ENCODE measurements around the gene AHI1.

Gene AHI1

DNA sequence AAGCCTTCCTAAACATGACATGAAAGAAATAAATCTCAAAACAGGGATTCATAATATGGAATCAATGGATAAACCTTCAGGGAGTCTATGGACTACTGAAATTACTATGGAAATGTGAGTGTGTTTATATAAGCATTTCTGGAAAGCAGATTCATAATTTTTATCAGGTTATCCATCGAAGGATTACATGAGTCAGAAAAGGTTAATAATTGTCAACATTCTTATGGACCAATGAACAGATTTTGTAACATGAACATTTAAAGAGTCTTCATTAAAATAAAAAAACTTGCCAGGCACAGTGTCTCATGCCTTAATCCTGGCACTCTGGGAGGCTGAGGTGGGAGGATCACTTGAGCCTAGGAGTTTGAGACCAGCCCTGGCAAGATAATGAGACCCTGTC is 84.8 kb downstream of the AHI1 start:
- Histone ChIP-seq H3K9ac (ENCODE audit: low read depth, low read length) (no peak overlapping the region), H3K9me3 (ENCODE audit: insufficient read depth, low read length, severe bottlenecking) (no peaks in the 10 kb centered on the region), H4K20me1 (ENCODE audit: insufficient read depth, low read length) (no peaks in the 10 kb centered on the region), H3K27me3 (ENCODE audit: insufficient read depth, low read length, poor library complexity) (no peaks in the 10 kb centered on the region), H2AFZ (ENCODE audit: low read depth, low read length) (no peak overlapping the region), H3K4me2 (ENCODE audit: insufficient read depth, low read length) (no peak overlapping the region), H3K4me3 (ENCODE audit: low read depth in 1 of 2, low read length in 2 of 2) (no peak overlapping the region), H3K4me1 (ENCODE audit: insufficient read depth, low read length) (peaks cover 12% of the 10 kb centered on the region), H3K36me3 (ENCODE audit: insufficient read depth, low read length) (peaks cover 4% of the 10 kb centered on the region; the same call in 1 of the 2 replicates), H3K27ac (ENCODE audit: low read length) (no peak overlapping the region), H3K79me2 (ENCODE audit: insufficient read depth, low read length) (no peaks in the 10 kb centered on the region)
- TF ChIP-seq, protein P1, sequence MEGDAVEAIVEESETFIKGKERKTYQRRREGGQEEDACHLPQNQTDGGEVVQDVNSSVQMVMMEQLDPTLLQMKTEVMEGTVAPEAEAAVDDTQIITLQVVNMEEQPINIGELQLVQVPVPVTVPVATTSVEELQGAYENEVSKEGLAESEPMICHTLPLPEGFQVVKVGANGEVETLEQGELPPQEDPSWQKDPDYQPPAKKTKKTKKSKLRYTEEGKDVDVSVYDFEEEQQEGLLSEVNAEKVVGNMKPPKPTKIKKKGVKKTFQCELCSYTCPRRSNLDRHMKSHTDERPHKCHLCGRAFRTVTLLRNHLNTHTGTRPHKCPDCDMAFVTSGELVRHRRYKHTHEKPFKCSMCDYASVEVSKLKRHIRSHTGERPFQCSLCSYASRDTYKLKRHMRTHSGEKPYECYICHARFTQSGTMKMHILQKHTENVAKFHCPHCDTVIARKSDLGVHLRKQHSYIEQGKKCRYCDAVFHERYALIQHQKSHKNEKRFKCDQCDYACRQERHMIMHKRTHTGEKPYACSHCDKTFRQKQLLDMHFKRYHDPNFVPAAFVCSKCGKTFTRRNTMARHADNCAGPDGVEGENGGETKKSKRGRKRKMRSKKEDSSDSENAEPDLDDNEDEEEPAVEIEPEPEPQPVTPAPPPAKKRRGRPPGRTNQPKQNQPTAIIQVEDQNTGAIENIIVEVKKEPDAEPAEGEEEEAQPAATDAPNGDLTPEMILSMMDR (IDR thresholded peaks at IDR 0.05; ENCODE audit: borderline replicate concordance, extremely low read depth, low read length, poor library complexity, severe bottlenecking) = no peak
- TF ChIP-seq EZH2 (IDR thresholded peaks at IDR 0.05; ENCODE audit: borderline replicate concordance, low read depth, low read length, severe bottlenecking) = no peak
- DNase-seq (no peak), ATAC-seq (ENCODE audit: insufficient read depth, low read depth) (no peak)

DNA sequence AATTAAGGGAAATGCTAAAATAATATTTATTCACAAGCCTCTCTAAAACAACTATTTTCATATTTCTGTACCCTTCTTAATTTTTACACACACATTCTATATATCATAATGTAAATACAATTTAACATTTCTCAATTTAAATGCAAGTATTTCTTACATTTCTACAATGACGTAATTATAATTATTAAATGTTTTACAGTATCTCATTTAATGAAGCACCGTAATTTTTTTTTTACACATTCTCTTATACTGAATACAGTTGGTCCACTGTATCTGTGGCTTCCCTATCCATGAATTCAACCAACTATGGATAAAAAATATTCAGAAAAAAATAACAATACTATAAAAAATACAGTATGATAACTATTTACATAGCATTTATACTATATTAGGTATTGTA is 85.7 kb downstream of the AHI1 start:
- H3K79me2 ChIP-seq (ENCODE audit: insufficient read depth, low read length) = no peaks in the 10 kb centered on the region
- no peak overlapping the region for H2AFZ ChIP-seq (ENCODE audit: low read depth, low read length)
- no peaks in the 10 kb centered on the region for H3K27me3 ChIP-seq (ENCODE audit: insufficient read depth, low read length, poor library complexity)
- H4K20me1 ChIP-seq (ENCODE audit: insufficient read depth, low read length) = no peaks in the 10 kb centered on the region
- peaks cover 5% of the 10 kb centered on the region; the same call in 1 of the 2 replicates for H3K4me1 ChIP-seq (ENCODE audit: insufficient read depth, low read length)
- ATAC-seq (ENCODE audit: insufficient read depth, low read depth) = no peak
- no peak for TF ChIP-seq EZH2 (IDR thresholded peaks at IDR 0.05; ENCODE audit: borderline replicate concordance, low read depth, low read length, severe bottlenecking)
- TF ChIP-seq, protein P1 (IDR thresholded peaks at IDR 0.05; ENCODE audit: borderline replicate concordance, extremely low read depth, low read length, poor library complexity, severe bottlenecking) = no peak
- no peak overlapping the region for H3K27ac ChIP-seq (ENCODE audit: low read length)
- H3K4me2 ChIP-seq (ENCODE audit: insufficient read depth, low read length) = no peak overlapping the region
- H3K4me3 ChIP-seq (ENCODE audit: low read depth in 1 of 2, low read length in 2 of 2) = no peak overlapping the region
- peaks cover 4% of the 10 kb centered on the region; the same call in 1 of the 2 replicates for H3K36me3 ChIP-seq (ENCODE audit: insufficient read depth, low read length)
- DNase-seq = no peak
- no peak overlapping the region for H3K9ac ChIP-seq (ENCODE audit: low read depth, low read length)
- H3K9me3 ChIP-seq (ENCODE audit: insufficient read depth, low read length, severe bottlenecking) = no peaks in the 10 kb centered on the region

DNA sequence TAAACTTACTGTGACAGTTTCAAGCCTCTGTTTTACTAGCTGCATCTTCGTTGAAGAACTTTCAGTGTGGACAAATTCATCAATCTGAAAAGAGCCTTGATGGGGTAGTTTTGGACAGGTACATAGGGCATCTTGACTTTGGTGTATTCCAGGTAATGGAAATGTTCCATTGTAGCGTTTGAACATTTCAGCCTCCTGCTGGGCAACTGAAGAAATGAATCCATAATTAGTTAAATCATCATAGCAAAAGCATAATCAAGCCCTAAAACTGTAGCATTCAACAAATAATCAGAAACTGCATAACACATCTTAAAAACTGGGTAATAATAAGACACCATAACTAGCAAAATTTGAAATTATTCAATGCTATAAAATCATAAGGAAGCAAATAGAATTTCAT is 86.2 kb downstream of the AHI1 start:
- Histone ChIP-seq H3K79me2 (ENCODE audit: insufficient read depth, low read length) (no peaks in the 10 kb centered on the region), H3K27ac (ENCODE audit: low read length) (no peak overlapping the region), H3K9me3 (ENCODE audit: insufficient read depth, low read length, severe bottlenecking) (no peaks in the 10 kb centered on the region), H3K4me1 (ENCODE audit: insufficient read depth, low read length) (peaks cover 5% of the 10 kb centered on the region; the same call in 1 of the 2 replicates), H4K20me1 (ENCODE audit: insufficient read depth, low read length) (no peaks in the 10 kb centered on the region), H3K36me3 (ENCODE audit: insufficient read depth, low read length) (peaks cover 4% of the 10 kb centered on the region; the same call in 1 of the 2 replicates), H2AFZ (ENCODE audit: low read depth, low read length) (no peak overlapping the region), H3K4me2 (ENCODE audit: insufficient read depth, low read length) (no peak overlapping the region), H3K9ac (ENCODE audit: low read depth, low read length) (no peak overlapping the region), H3K4me3 (ENCODE audit: low read depth in 1 of 2, low read length in 2 of 2) (no peak overlapping the region), H3K27me3 (ENCODE audit: insufficient read depth, low read length, poor library complexity) (no peaks in the 10 kb centered on the region)
- TF ChIP-seq, protein P1 (IDR thresholded peaks at IDR 0.05; ENCODE audit: borderline replicate concordance, extremely low read depth, low read length, poor library complexity, severe bottlenecking) = peak; percentile 41
- no peak for TF ChIP-seq EZH2 (IDR thresholded peaks at IDR 0.05; ENCODE audit: borderline replicate concordance, low read depth, low read length, severe bottlenecking)
- DNase-seq (no peak), ATAC-seq (ENCODE audit: insufficient read depth, low read depth) (no peak)
